Breast epithelium (tissue), 4 donors: Measurements from ENCODE around the gene UGT1A8. TPM values are rescaled to one million over a fixed set of nuclear protein-coding genes. Genes with fewer than 3 reads are reported as not detected.
"Not testable (repeated sequence)": the region's sequence is repeated elsewhere in the genome, so short reads cannot be mapped to it uniquely, and the experiment has no call there.

ENCODE experiments used
- DNase-seq, 2 donors: peaks; one replicate each; pipeline ENCODE4 v3.0.0-alpha.2; 2019; ENCODE audit warnings: low spot score in 2 of 2
- H3K27ac ChIP-seq, 2 donors: fragments of 200-600 bp; sonication (generic) in 1 of 2; one replicate each; pipeline ENCODE4 v1.5.1; 2016 to 2019; ENCODE audit warnings: mild to moderate bottlenecking in 1 of 2
- H3K27me3 ChIP-seq, 2 donors: fragments of 200-600 bp; sonication (generic) in 1 of 2; one replicate each; pipeline versions ENCODE4 v1.5.1 to v1.6.0; 2017 to 2019; ENCODE audit warnings: control low read depth in 1 of 2, mild to moderate bottlenecking in 1 of 2
- H3K36me3 ChIP-seq: fragments of 200-600 bp; one replicate; pipeline ENCODE4 v1.5.1; 2019
- H3K4me1 ChIP-seq, 2 donors: fragments of 200-600 bp; sonication (generic); one replicate each; pipeline ENCODE4 v1.5.1; 2016 to 2019; ENCODE audit warnings: control low read depth in 1 of 2
- H3K4me3 ChIP-seq, 3 donors: fragments of 200-600 bp; sonication (generic); 1 replicate in 2 of 3; 2 replicates in 1 of 3; pipeline ENCODE4 v1.5.1; 2016 to 2019; ENCODE audit warnings: mild to moderate bottlenecking in 3 of 3, moderate library complexity in 2 of 3
- H3K9me3 ChIP-seq, 2 donors: fragments of 200-600 bp; sonication (generic) in 1 of 2; one replicate each; pipeline ENCODE4 v1.5.1; 2016 to 2019; ENCODE audit warnings: control low read depth in 1 of 2
- POLR2A ChIP-seq: fragments of 450-650 bp; IDR thresholded peaks from one replicate; pipeline ENCODE4 v1.6.1; 2016; ENCODE audit warnings: antibody characterized with exemption, mild to moderate bottlenecking, moderate library complexity
- POLR2AphosphoS5 ChIP-seq, 3 donors: sonication (generic); formaldehyde crosslinking; IDR thresholded peaks; one replicate each; pipeline ENCODE4 v1.6.1; 2017; ENCODE audit warnings: antibody characterized with exemption in 3 of 3
- intact Hi-C: fragments of 100-400 bp; cut with DNase I; formaldehyde crosslinking; loops from one replicate; pipeline ENCODE4 v1.15.1; 2023; ENCODE audit warnings: low total_unique reads
- total RNA-seq, 3 donors: library from RNA; depleted of rRNA; stranded (reverse); fragments of >200 nt; gene quantifications; one replicate each; pipeline ENCODE4 v1.1.0, GENCODE V29; 2016
- TF ChIP-seq, protein P1 (sequence below), 3 donors: fragments of 450-650 bp; IDR thresholded peaks; one replicate each; pipeline ENCODE4 v1.5.1; 2016 to 2017; ENCODE audit warnings: antibody characterized with exemption in 3 of 3, mild to moderate bottlenecking in 3 of 3, moderate library complexity in 3 of 3

The UGT1A8 gene
- total RNA-seq = not detected

DNA sequence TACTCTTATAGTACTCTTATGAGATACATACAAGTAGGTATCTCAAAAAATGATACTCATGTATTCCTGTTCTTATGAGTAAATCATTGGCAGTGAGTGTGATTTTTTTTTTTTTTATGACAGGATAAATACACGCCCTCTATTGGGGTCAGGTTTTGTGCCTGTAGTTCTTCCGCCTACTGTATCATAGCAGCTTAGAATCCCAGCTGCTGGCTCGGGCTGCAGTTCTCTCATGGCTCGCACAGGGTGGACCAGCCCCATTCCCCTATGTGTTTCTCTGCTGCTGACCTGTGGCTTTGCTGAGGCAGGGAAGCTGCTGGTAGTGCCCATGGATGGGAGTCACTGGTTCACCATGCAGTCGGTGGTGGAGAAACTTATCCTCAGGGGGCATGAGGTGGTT, at the start of gene UGT1A8:
Gene UGT1A8, plus strand, starts transcription at position 158 of the 400 bp plus-strand sequence. Its CDS starts 75 bp downstream, at position 233.
- H3K9me3 ChIP-seq, H3K27me3 ChIP-seq, DNase-seq, H3K4me3 ChIP-seq, H3K4me1 ChIP-seq, intact Hi-C loops, H3K36me3 ChIP-seq, H3K27ac ChIP-seq: not testable (repeated sequence)

- DNase-seq = no peak
- Histone ChIP-seq H3K27me3 (no peaks in the 10 kb centered on the region), H3K36me3 (no peaks in the 10 kb centered on the region), H3K27ac (no peak overlapping the region), H3K4me1 (no peaks in the 10 kb centered on the region), H3K9me3 (no peaks in the 10 kb centered on the region), H3K4me3 (no peak overlapping the region)
- TF ChIP-seq POLR2AphosphoS5 (IDR thresholded peaks at IDR 0.05) = no peak
- TF ChIP-seq, protein P1, sequence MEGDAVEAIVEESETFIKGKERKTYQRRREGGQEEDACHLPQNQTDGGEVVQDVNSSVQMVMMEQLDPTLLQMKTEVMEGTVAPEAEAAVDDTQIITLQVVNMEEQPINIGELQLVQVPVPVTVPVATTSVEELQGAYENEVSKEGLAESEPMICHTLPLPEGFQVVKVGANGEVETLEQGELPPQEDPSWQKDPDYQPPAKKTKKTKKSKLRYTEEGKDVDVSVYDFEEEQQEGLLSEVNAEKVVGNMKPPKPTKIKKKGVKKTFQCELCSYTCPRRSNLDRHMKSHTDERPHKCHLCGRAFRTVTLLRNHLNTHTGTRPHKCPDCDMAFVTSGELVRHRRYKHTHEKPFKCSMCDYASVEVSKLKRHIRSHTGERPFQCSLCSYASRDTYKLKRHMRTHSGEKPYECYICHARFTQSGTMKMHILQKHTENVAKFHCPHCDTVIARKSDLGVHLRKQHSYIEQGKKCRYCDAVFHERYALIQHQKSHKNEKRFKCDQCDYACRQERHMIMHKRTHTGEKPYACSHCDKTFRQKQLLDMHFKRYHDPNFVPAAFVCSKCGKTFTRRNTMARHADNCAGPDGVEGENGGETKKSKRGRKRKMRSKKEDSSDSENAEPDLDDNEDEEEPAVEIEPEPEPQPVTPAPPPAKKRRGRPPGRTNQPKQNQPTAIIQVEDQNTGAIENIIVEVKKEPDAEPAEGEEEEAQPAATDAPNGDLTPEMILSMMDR (IDR thresholded peaks at IDR 0.05) = no peak
- no peak for TF ChIP-seq POLR2A
- intact Hi-C loops = no loop called here
Observed at GRCh38 chr2:233571001-233571400, 46.4 kb upstream of the UGT1A8 start.

- no peak overlapping the region for H3K4me3 ChIP-seq
- H3K27ac ChIP-seq = no peak overlapping the region
- no peaks in the 10 kb centered on the region for H3K36me3 ChIP-seq
- intact Hi-C loops = no loop called here
- TF ChIP-seq, protein P1 (IDR thresholded peaks at IDR 0.05) = no peak
- TF ChIP-seq POLR2A (no peak), POLR2AphosphoS5 (IDR thresholded peaks at IDR 0.05) (no peak)
- no peak for DNase-seq
- H3K9me3 ChIP-seq = no peaks in the 10 kb centered on the region
- no peaks in the 10 kb centered on the region for H3K27me3 ChIP-seq
- no peaks in the 10 kb centered on the region for H3K4me1 ChIP-seq
Observed at GRCh38 chr2:233571462-233571861, 46.0 kb upstream of the UGT1A8 start.

DNA sequence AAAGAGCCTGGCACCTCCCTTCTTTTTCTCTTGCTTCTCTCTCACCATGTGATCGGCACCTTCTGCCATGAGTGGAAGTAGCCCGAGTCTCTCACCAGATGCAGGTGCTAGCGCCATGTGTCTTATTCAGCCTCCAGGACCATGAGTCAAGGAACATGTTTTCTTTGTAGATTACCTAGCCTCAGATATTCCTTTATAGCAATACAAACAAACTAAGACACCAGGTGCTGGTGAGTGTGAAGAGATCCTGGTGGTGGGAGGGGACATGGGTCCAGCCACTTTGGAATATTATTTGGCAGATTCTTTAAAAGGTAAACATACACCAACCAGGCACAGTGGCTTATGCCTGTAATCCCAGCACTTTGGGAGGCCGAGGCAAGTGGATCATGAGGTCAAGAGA, 45.0 kb upstream of the UGT1A8 start:
- no peaks in the 10 kb centered on the region for H3K27me3 ChIP-seq
- no peaks in the 10 kb centered on the region for H3K36me3 ChIP-seq
- no peak overlapping the region for H3K4me3 ChIP-seq
- H3K9me3 ChIP-seq = no peaks in the 10 kb centered on the region
- DNase-seq = no peak
- TF ChIP-seq POLR2A = no peak
- TF ChIP-seq POLR2AphosphoS5 (IDR thresholded peaks at IDR 0.05) = no peak
- TF ChIP-seq, protein P1 (IDR thresholded peaks at IDR 0.05) = no peak
- no peaks in the 10 kb centered on the region for H3K4me1 ChIP-seq
- intact Hi-C loops = no loop called here
- no peak overlapping the region for H3K27ac ChIP-seq

- intact Hi-C loops, DNase-seq, H3K9me3 ChIP-seq, H3K27me3 ChIP-seq, H3K4me1 ChIP-seq, H3K36me3 ChIP-seq, H3K27ac ChIP-seq, H3K4me3 ChIP-seq: not testable (repeated sequence)
Observed at GRCh38 chr2:233577341-233577740, 40.1 kb upstream of the UGT1A8 start.

GRCh38 chr2:233583217-233583965, 34.0 kb upstream of the UGT1A8 start:
- H3K27ac ChIP-seq, H3K4me3 ChIP-seq, H3K4me1 ChIP-seq, H3K9me3 ChIP-seq, intact Hi-C loops, DNase-seq, H3K36me3 ChIP-seq, H3K27me3 ChIP-seq: not testable (repeated sequence)

- no peaks in the 10 kb centered on the region for H3K9me3 ChIP-seq
- H3K36me3 ChIP-seq = no peaks in the 10 kb centered on the region
- H3K4me3 ChIP-seq = no peak overlapping the region
- intact Hi-C loops = no loop called here
- no peak overlapping the region for H3K27ac ChIP-seq
- TF ChIP-seq POLR2A = no peak
- TF ChIP-seq, protein P1 (IDR thresholded peaks at IDR 0.05) = no peak
- TF ChIP-seq POLR2AphosphoS5 (IDR thresholded peaks at IDR 0.05) = no peak
- no peaks in the 10 kb centered on the region for H3K4me1 ChIP-seq
- DNase-seq = no peak
- no peaks in the 10 kb centered on the region for H3K27me3 ChIP-seq
Observed at GRCh38 chr2:233584210-233584609, 33.2 kb upstream of the UGT1A8 start.
